Spinal cord (tissue), 10 donors: Measurements from ENCODE around the gene SUFU. TPM values are rescaled to one million over a fixed set of nuclear protein-coding genes. Genes with fewer than 3 reads are reported as not detected.
A peak's percentile ranks its signal among the peaks of the same experiment; 100 is the strongest.

Source experiments
- DNase-seq, 6 donors: peaks; one replicate each; pipeline versions ENCODE4 v3.0.0 to v3.0.0-alpha.2; 2013 to 2015; ENCODE audit warnings: low spot score in 6 of 6, low read depth in 4 of 6
- H3K27ac ChIP-seq: one replicate; pipeline ENCODE4 v1.5.1; 2013; ENCODE audit warnings: low read depth, low read length, control low read depth
- H3K27me3 ChIP-seq: one replicate; pipeline ENCODE4 v1.6.1; 2013; ENCODE audit warnings: low read length; ENCODE audit not compliant: control insufficient read depth, insufficient read depth
- H3K36me3 ChIP-seq: one replicate; pipeline ENCODE4 v1.6.1; 2013; ENCODE audit warnings: low read length; ENCODE audit not compliant: control insufficient read depth, insufficient read depth
- H3K4me1 ChIP-seq: one replicate; pipeline ENCODE4 v1.6.1; 2013; ENCODE audit warnings: low read length; ENCODE audit not compliant: control insufficient read depth, insufficient read depth
- H3K4me3 ChIP-seq: one replicate; pipeline ENCODE4 v1.5.1; 2013; ENCODE audit warnings: low read depth, low read length, control low read depth
- H3K9me3 ChIP-seq: one replicate; pipeline ENCODE4 v1.6.1; 2013; ENCODE audit warnings: low read length; ENCODE audit not compliant: control insufficient read depth, insufficient read depth
- WGBS: methylation state at CpG from one replicate; pipeline ENCODE4 v1.1.5; 2013; ENCODE audit warnings: missing lambda C conversion rate; ENCODE audit not compliant: insufficient coverage; 5-methylcytosine and 5-hydroxymethylcytosine counted together
- polyA plus RNA-seq, 2 donors: library from polyadenylated mRNA; unstranded; fragments of 120-200 nt; gene quantifications; one replicate each; pipeline ENCODE4 v1.2.1, GENCODE V29; 2013; ENCODE audit not compliant: insufficient read length in 2 of 2
- total RNA-seq, 2 donors: library from RNA; depleted of rRNA in 1 of 2; stranded (reverse); fragments of 120-200 nt in 1 of 2; fragments of >200 nt in 1 of 2; gene quantifications; one replicate each; pipeline versions ENCODE4 v1.2.3 to v1.2.4, GENCODE V29; 2013 to 2014
- donor health status: healthy.

The SUFU gene
- total and polyA plus RNA-seq, 4 donors = 6.8 to 27.0 (median 17.9) TPM

GRCh38 chr10:102628451-102628911 is 124.7 kb downstream of the SUFU start:
- Histone ChIP-seq H3K36me3 (peaks cover 47% of the 10 kb centered on the region), H3K27ac (peak overlapping the region; percentile 87), H3K4me1 (peaks cover 97% of the 10 kb centered on the region), H3K27me3 (no peaks in the 10 kb centered on the region), H3K4me3 (peak overlapping the region; percentile 7), H3K9me3 (no peaks in the 10 kb centered on the region)
- peak in 3 of 6 donors; percentile 73 to 91 (median 89) for DNase-seq
- WGBS = 48% methylated on average over 5 of the region's 11 CpGs

- no peaks in the 10 kb centered on the region for H3K27me3 ChIP-seq
- H3K27ac ChIP-seq = peak overlapping the region; percentile 87
- no peak overlapping the region for H3K4me3 ChIP-seq
- H3K4me1 ChIP-seq = peaks cover 99% of the 10 kb centered on the region
- DNase-seq = no peak
- WGBS = 58% methylated on average over 18 of the region's 22 CpGs
- no peaks in the 10 kb centered on the region for H3K9me3 ChIP-seq
- H3K36me3 ChIP-seq = peaks cover 45% of the 10 kb centered on the region
These were observed 126.2 kb downstream of the SUFU start for GRCh38 chr10:102629661-102630614.

GRCh38 chr10:102630663-102631062 is 126.9 kb downstream of the SUFU start:
- no peak for DNase-seq
- Histone ChIP-seq H3K9me3 (no peaks in the 10 kb centered on the region), H3K27me3 (no peaks in the 10 kb centered on the region), H3K36me3 (peaks cover 45% of the 10 kb centered on the region), H3K4me1 (peaks cover 93% of the 10 kb centered on the region), H3K4me3 (no peak overlapping the region), H3K27ac (peak overlapping the region; percentile 87)
- 84% methylated on average over 5 of the region's 6 CpGs for WGBS

- H3K27ac ChIP-seq = peak overlapping the region; percentile 87
These were observed 128.0 kb downstream of the SUFU start for GRCh38 chr10:102631525-102632393.

GRCh38 chr10:102632394-102633111 is 128.8 kb downstream of the SUFU start:
- H3K36me3 ChIP-seq = peaks cover 41% of the 10 kb centered on the region
- DNase-seq = peak in 2 of 6 donors; percentile 59 to 82
- H3K27me3 ChIP-seq = no peaks in the 10 kb centered on the region
- H3K4me3 ChIP-seq = no peak overlapping the region
- no peaks in the 10 kb centered on the region for H3K9me3 ChIP-seq
- 30% methylated on average over 4 of the region's 5 CpGs for WGBS
- H3K4me1 ChIP-seq = peaks cover 74% of the 10 kb centered on the region
- H3K27ac ChIP-seq = peak overlapping the region; percentile 87

More at GRCh38 chr10:102631525-102632393, 128.0 kb downstream of the SUFU start:
- Histone ChIP-seq H3K4me1 (peaks cover 82% of the 10 kb centered on the region), H3K9me3 (no peaks in the 10 kb centered on the region), H3K36me3 (peaks cover 41% of the 10 kb centered on the region), H3K4me3 (no peak overlapping the region), H3K27me3 (no peaks in the 10 kb centered on the region)
- 93% methylated on average over 8 of the region's 10 CpGs for WGBS
- DNase-seq = no peak

GRCh38 chr10:102633287-102633686 is 129.5 kb downstream of the SUFU start:
- Histone ChIP-seq H3K27ac (peak overlapping the region; percentile 87), H3K9me3 (no peaks in the 10 kb centered on the region), H3K4me1 (peaks cover 66% of the 10 kb centered on the region), H3K4me3 (no peak overlapping the region), H3K27me3 (no peaks in the 10 kb centered on the region), H3K36me3 (peaks cover 33% of the 10 kb centered on the region)
- 24% methylated on average over 3 of the region's 6 CpGs for WGBS
- DNase-seq = no peak

GRCh38 chr10:102633848-102634247 is 130.1 kb downstream of the SUFU start:
- Histone ChIP-seq H3K4me3 (no peak overlapping the region), H3K27ac (peak overlapping the region; percentile 87), H3K9me3 (no peaks in the 10 kb centered on the region), H3K4me1 (peaks cover 61% of the 10 kb centered on the region), H3K27me3 (no peaks in the 10 kb centered on the region), H3K36me3 (peaks cover 30% of the 10 kb centered on the region)
- 88% methylated on average over 3 of the region's 5 CpGs for WGBS
- DNase-seq = no peak

GRCh38 chr10:102634686-102635085 is 130.9 kb downstream of the SUFU start:
- WGBS = 58% methylated on average over 2 of the region's 4 CpGs
- H3K4me3 ChIP-seq = no peak overlapping the region
- peaks cover 27% of the 10 kb centered on the region for H3K36me3 ChIP-seq
- DNase-seq = no peak
- H3K27ac ChIP-seq = peak overlapping the region; percentile 17
- no peaks in the 10 kb centered on the region for H3K27me3 ChIP-seq
- peaks cover 53% of the 10 kb centered on the region for H3K4me1 ChIP-seq
- no peaks in the 10 kb centered on the region for H3K9me3 ChIP-seq

GRCh38 chr10:102635377-102635776 is 131.6 kb downstream of the SUFU start:
- Histone ChIP-seq H3K27ac (peak overlapping the region; percentile 38), H3K4me3 (no peak overlapping the region), H3K36me3 (peaks cover 21% of the 10 kb centered on the region), H3K4me1 (peaks cover 46% of the 10 kb centered on the region), H3K9me3 (no peaks in the 10 kb centered on the region), H3K27me3 (no peaks in the 10 kb centered on the region)
- DNase-seq = no peak
- no CpG with 5 or more reads among the region's 4 CpGs for WGBS
